ENCODE results near the gene ZFAND6. TPM values are rescaled to one million over a fixed set of nuclear protein-coding genes. Genes with fewer than 3 reads are reported as not detected.
A peak's percentile ranks its signal among the peaks of the same experiment; 100 is the strongest.
"Not testable (repeated sequence)": the region's sequence is repeated elsewhere in the genome, so short reads cannot be mapped to it uniquely, and the experiment has no call there.

The ZFAND6 gene
- total RNA-seq, 1 experiment from 2014 or later: 213 TPM

DNA sequence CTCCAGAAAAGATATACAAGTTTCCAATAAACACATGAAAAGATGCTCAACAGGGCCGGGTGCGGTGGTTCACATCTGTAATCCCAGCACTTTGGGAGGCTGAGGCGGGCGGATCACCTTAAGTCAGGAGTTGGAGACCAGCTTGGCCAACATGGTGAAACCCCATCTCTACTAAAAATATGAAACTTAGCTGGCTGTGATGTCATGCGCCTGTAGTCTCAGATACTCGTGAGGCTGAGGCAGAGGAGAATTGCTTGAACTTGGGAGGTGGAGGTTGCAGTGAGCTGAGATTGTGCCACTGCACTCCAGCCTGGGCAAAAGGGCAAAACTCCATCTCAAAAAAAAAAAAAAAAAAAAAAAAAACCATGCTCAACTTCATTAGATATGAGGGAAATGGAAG lies 67.8 kb downstream of the ZFAND6 start:
- DNase-seq; H3K27me3 ChIP-seq (ENCODE audit: control insufficient read depth, insufficient read depth, low read length); H3K4me3 ChIP-seq (ENCODE audit: insufficient read depth, low read depth, low read length); H3K36me3 ChIP-seq (replicated peaks; ENCODE audit: control insufficient read depth, insufficient read depth, low read length): not testable (repeated sequence)

GRCh38 chr15:80127911-80128310 lies 68.4 kb downstream of the ZFAND6 start:
- peaks cover 3% of the 10 kb centered on the region for H3K36me3 ChIP-seq (replicated peaks; ENCODE audit: control insufficient read depth, insufficient read depth, low read length)
- DNase-seq: no peak
- no peak overlapping the region for H3K4me3 ChIP-seq (ENCODE audit: insufficient read depth, low read depth, low read length)
- no peaks in the 10 kb centered on the region for H3K27me3 ChIP-seq (ENCODE audit: control insufficient read depth, insufficient read depth, low read length)

- no peak for DNase-seq
- no peak overlapping the region for H3K4me3 ChIP-seq (ENCODE audit: insufficient read depth, low read depth, low read length)
- H3K36me3 ChIP-seq (replicated peaks; ENCODE audit: control insufficient read depth, insufficient read depth, low read length): peaks cover 3% of the 10 kb centered on the region; the same call in 1 of the 2 replicates
- no peaks in the 10 kb centered on the region for H3K27me3 ChIP-seq (ENCODE audit: control insufficient read depth, insufficient read depth, low read length)
These were observed 72.9 kb downstream of the ZFAND6 start for GRCh38 chr15:80132382-80132781.

GRCh38 chr15:80136854-80137253 lies 77.4 kb downstream of the ZFAND6 start:
- no peak for DNase-seq
- Histone ChIP-seq H3K27me3 (ENCODE audit: control insufficient read depth, insufficient read depth, low read length) (no peaks in the 10 kb centered on the region), H3K4me3 (ENCODE audit: insufficient read depth, low read depth, low read length) (no peak overlapping the region), H3K36me3 (replicated peaks; ENCODE audit: control insufficient read depth, insufficient read depth, low read length) (peaks cover 3% of the 10 kb centered on the region; the same call in 1 of the 2 replicates)

GRCh38 chr15:80138961-80139360 lies 79.5 kb downstream of the ZFAND6 start:
- peaks cover 3% of the 10 kb centered on the region; the same call in 1 of the 2 replicates for H3K36me3 ChIP-seq (replicated peaks; ENCODE audit: control insufficient read depth, insufficient read depth, low read length)
- DNase-seq: no peak
- H3K4me3 ChIP-seq (ENCODE audit: insufficient read depth, low read depth, low read length): no peak overlapping the region
- H3K27me3 ChIP-seq (ENCODE audit: control insufficient read depth, insufficient read depth, low read length): no peaks in the 10 kb centered on the region

DNA sequence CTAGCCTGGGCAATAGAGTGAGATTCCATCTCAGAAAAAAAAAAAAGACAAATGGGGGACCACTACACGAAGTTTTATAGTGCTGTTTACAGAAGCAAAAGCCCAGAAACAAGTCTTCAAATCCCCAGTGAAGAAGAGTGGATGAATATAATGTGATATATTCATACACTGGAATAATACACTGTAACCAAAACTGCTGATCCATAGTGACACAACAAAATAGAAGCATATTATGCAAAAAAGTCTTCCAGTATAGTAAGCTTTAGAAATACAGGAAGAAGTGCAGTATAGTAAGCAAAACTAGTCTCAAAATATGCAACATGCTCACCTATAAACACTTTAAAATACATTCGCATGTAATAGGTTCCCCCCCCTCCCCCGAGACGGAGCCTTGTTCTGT lies 81.4 kb downstream of the ZFAND6 start:
- no peak for DNase-seq
- Histone ChIP-seq H3K27me3 (ENCODE audit: control insufficient read depth, insufficient read depth, low read length) (no peaks in the 10 kb centered on the region), H3K4me3 (ENCODE audit: insufficient read depth, low read depth, low read length) (no peak overlapping the region), H3K36me3 (replicated peaks; ENCODE audit: control insufficient read depth, insufficient read depth, low read length) (peaks cover 2% of the 10 kb centered on the region; the same call in 1 of the 2 replicates)

GRCh38 chr15:80141916-80142598 lies 82.6 kb downstream of the ZFAND6 start:
- no peaks in the 10 kb centered on the region for H3K27me3 ChIP-seq (ENCODE audit: control insufficient read depth, insufficient read depth, low read length)
- no peak overlapping the region for H3K4me3 ChIP-seq (ENCODE audit: insufficient read depth, low read depth, low read length)
- DNase-seq: no peak
- H3K36me3 ChIP-seq (replicated peaks; ENCODE audit: control insufficient read depth, insufficient read depth, low read length): no peaks in the 10 kb centered on the region

GRCh38 chr15:80142646-80143045 lies 83.2 kb downstream of the ZFAND6 start:
- no peak overlapping the region for H3K4me3 ChIP-seq (ENCODE audit: insufficient read depth, low read depth, low read length)
- H3K27me3 ChIP-seq (ENCODE audit: control insufficient read depth, insufficient read depth, low read length): no peaks in the 10 kb centered on the region
- H3K36me3 ChIP-seq (replicated peaks; ENCODE audit: control insufficient read depth, insufficient read depth, low read length): no peaks in the 10 kb centered on the region
- DNase-seq: no peak

DNA sequence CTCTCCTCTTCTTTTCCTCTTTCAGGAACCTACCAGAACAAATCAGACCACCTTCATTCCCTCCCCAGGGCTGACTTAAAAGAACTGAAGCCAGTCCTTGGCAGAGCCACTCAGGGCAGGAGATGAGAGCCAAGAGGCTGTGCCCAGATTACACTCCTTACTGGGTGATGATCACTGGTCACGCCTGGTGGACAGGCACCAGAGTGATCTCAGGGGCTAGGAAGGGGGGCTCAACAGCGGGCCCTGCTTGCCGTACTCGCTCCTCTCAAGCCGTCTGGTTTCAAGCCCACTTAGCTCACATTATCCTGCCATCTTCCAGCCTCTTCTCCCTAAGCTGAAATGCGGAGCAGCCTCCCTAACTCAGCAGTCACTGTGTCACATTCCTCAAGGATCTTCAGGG lies 91.7 kb downstream of the ZFAND6 start:
- H3K36me3 ChIP-seq (replicated peaks; ENCODE audit: control insufficient read depth, insufficient read depth, low read length): no peaks in the 10 kb centered on the region
- peaks cover 2% of the 10 kb centered on the region for H3K27me3 ChIP-seq (ENCODE audit: control insufficient read depth, insufficient read depth, low read length)
- no peak for DNase-seq
- no peak overlapping the region for H3K4me3 ChIP-seq (ENCODE audit: insufficient read depth, low read depth, low read length)

GRCh38 chr15:80151576-80151975 lies 92.1 kb downstream of the ZFAND6 start:
- DNase-seq: no peak
- no peaks in the 10 kb centered on the region for H3K36me3 ChIP-seq (replicated peaks; ENCODE audit: control insufficient read depth, insufficient read depth, low read length)
- H3K4me3 ChIP-seq (ENCODE audit: insufficient read depth, low read depth, low read length): peak overlapping the region; percentile 64; the same call in 1 of the 2 replicates
- peaks cover 2% of the 10 kb centered on the region for H3K27me3 ChIP-seq (ENCODE audit: control insufficient read depth, insufficient read depth, low read length)

DNA sequence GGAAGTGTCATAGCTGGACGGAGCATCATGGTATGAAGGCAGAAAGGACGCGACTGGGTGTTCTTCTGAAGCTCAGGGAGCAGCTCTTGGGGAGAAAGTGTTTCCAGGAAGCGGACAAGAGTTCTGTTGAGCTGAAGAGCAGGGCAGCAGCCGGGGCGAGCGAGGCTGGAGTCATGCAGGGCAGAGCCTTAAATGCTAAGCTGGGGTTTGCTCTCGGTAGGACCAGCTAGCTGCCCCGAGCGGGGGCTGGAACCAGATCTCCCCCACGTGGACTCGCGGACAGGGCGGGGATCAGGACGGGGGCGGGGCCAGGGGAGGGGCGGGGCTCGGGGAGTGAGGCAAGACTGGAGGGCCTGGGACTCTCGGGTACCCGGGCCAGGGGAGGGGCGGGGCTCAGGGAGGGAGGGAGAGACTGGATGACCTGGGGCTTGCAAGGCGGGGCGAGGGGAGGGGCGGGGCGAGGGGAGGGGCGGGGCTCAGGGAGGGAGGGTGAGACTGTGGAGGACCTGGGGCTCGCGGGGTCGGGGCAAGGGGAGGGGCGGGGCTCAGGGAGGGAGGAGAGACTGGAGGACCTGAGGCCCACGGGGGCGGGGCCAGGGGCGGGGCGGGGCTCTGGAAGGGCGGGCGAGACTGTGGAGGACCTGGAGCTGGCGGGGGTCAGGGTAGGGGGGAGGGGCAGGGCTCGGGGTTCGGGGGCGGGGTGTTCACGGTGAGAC lies 92.9 kb downstream of the ZFAND6 start:
- H3K36me3 ChIP-seq (replicated peaks; ENCODE audit: control insufficient read depth, insufficient read depth, low read length): no peaks in the 10 kb centered on the region
- peaks cover 2% of the 10 kb centered on the region for H3K27me3 ChIP-seq (ENCODE audit: control insufficient read depth, insufficient read depth, low read length)
- DNase-seq: peak; percentile 100
- peak overlapping the region; percentile 64 for H3K4me3 ChIP-seq (ENCODE audit: insufficient read depth, low read depth, low read length)

- Histone ChIP-seq H3K27me3 (ENCODE audit: control insufficient read depth, insufficient read depth, low read length) (peaks cover 2% of the 10 kb centered on the region), H3K36me3 (replicated peaks; ENCODE audit: control insufficient read depth, insufficient read depth, low read length) (no peaks in the 10 kb centered on the region; the same call in 1 of the 2 replicates), H3K4me3 (ENCODE audit: insufficient read depth, low read depth, low read length) (peak within 1 kb of the TSS; percentile 64)
- no peak for DNase-seq
These were observed 93.7 kb downstream of the ZFAND6 start, which contains the start of gene FAH for GRCh38 chr15:80152896-80153876. TSS of gene FAH (plus strand) at chr15:80152999. CDS start at chr15:80153055, 56 bp downstream.

DNA sequence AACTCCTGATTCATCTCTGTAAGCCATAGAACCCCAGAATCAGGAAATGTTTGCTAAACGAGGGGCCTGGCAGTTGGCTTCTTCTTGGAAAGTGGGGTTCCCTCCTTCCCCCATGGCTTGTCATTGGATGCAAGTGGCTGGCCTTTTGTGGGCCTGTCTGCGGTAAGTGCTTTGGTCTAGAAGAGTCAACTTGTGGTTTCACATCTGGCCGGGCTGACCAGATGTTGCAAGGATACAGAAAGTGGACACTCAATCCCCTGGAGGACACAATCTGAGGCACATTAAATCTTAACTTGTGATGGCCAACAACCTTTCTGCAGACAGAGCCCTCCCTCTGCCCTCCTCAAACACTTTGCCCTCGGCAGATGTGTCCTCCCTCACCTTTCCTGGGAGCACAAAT lies 94.4 kb downstream of the ZFAND6 start:
- Histone ChIP-seq H3K4me3 (ENCODE audit: insufficient read depth, low read depth, low read length) (no peak overlapping the region; the same call in 1 of the 2 replicates), H3K36me3 (replicated peaks; ENCODE audit: control insufficient read depth, insufficient read depth, low read length) (peaks cover 1% of the 10 kb centered on the region), H3K27me3 (ENCODE audit: control insufficient read depth, insufficient read depth, low read length) (peaks cover 2% of the 10 kb centered on the region)
- DNase-seq: no peak

DNA sequence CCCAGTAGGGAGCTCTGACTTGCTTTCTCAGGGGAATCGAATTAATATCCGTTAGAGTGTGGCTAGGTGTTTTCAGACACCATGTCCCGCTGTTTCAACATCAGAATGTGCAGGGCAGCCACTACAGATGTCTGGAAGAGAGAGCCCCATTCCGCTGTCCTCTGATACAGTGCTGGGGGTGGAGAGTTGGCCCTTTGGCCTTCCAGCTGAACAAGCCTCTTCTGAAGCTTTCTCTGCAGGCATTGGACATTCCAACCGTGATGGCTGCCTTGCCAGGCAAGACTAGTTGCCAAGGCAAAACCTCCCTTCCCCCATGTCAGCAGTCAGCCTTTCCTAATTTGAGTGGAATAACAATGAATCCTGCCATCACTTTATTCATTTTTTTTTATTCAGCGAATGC lies 94.9 kb downstream of the ZFAND6 start:
- Histone ChIP-seq H3K4me3 (ENCODE audit: insufficient read depth, low read depth, low read length) (no peak overlapping the region), H3K27me3 (ENCODE audit: control insufficient read depth, insufficient read depth, low read length) (peaks cover 2% of the 10 kb centered on the region), H3K36me3 (replicated peaks; ENCODE audit: control insufficient read depth, insufficient read depth, low read length) (peaks cover 1% of the 10 kb centered on the region)
- no peak for DNase-seq

All from H7 (cell line).